ENCODE measurements around the gene ZFP57.
"Not testable (repeated sequence)": the region's sequence is repeated elsewhere in the genome, so short reads cannot be mapped to it uniquely, and the experiment has no call there.

The ZFP57 gene

DNA sequence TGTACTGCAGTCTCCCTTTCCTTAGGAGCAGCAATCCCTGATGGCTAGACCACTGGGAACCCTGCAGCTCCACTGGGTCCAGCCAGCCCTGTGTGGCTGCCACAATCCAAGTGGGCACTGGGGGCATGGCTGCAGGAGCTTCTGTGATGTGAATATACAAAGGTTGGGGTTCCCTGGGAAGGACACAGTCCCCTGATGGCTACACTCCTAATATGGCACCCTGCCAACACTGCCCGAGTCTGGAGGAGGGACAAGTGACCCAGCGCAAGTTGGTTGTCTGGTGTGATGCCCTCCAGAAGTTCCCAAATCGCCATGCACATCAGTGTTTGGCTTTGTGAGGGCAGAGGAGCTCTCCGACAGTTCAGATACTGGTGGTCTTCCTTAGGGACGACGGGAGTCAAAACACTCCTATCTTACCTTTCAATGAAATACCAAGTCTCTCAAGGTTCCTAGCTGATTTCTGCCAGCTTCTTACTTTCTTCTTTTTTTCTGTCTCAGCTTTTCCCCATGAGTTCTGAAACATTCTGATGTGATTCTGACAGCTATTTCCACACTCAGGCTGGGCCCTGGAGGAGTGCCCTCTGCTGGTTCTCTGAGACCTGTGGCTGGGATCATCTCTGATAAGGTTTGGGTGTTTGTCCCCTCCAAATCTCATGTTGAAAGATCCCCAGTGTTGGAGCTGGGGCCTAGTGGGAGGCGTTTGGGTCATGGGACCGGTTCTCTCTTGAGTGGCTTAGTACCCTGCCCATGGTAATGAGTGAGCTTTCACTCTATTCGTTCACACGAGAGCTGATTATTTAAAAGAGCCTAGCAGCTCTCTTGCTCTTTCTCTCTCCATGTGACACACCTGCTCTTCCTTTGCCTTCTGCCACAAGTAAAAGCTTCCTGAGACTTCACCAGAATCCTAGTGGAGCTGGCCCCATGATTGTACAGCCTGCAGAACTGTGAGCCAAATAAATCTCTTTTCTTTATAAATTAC lies 15.5 kb upstream of the ZFP57 start:
- FAIRE-seq: no peak

DNA sequence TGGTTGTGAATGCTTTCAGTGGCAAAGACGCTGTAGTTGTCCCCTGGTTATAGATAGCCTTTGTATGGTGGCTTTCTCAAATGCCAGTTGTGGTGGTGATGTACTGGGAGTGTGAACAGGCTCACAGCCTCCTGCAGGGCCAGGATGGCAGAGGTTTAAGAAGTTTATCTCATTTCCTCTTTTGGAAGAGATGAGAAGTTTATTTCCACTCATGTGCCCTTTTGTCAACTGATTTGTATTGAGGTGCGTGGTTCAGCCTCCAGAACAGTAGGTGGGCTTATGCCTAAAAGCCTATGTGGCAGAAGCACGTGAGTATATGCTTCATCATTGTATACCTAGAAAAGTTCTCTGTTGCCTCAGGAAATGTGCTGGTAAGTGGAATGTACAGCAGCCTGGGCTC lies 13.7 kb upstream of the ZFP57 start:
- FAIRE-seq: no peak

DNA sequence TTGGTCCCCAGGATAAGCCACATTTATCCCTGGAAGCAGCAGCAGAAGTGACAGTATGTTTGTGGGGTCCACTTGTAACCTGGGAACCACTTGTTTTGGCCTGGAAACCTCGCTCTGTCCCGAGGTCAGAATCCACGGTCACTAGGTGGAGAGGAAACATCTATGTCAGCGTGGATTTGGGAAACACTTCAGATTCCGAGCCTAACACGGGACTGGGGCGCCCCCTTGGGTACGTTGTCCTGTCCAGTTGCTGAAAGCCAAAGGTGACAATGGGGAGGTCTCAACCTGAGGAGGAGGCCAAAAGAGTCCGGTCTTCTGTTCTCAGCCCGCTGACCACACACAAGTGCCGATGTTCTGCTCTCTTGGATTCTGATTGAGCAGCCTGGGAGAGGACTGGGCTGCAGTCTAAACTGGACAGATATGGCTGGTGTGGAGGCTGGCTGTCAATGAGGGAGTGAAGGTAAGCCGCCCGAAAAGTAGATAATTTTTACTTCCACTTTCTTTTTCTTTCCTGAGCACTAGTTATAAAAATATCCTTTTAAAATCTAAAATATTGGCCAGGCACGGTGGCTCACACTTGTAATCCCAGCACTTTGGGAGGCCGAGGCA lies 4.9 kb upstream of the ZFP57 start:
- FAIRE-seq: no peak

DNA sequence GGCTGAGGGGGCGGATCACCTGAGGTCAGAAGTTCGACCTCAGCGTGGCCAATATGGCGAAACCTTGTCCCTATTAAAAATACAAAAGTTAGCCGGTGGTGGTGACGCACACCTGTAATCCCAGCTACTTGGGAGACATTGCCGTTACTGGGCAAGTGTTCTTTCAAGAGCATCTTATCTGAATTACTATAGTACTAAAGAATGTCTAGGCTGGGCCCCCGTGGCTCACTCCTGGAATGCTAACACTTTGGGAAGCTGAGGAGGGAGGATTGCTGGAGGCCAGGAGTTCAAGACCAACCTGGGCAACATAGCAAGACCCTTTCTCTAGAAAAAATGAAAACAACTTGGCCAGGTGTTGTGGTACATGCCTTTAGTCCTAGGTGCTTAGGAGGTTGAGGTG lies 859 bp upstream of the ZFP57 start:
- no peak for FAIRE-seq

DNA sequence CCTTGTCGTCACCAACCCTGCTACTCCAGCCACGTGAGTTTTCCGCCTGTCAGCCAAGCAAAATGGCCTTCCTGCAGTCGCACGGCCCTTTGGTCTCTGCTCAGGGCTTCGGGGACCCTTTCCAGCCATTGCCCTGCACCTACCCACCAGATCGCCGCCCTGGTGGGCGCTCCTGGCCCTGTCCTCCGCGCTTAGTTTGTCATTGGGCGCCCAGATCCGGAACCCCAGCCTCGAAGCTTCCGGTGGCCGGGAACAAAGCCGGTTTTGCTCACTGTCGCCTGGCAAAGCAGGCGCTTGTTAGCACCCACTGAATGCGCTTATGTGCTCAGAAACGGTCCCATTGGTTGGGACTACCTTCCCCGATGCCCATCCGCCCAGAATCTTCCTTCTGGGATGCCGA lies 536 bp downstream of the ZFP57 start:
- FAIRE-seq: no peak

DNA sequence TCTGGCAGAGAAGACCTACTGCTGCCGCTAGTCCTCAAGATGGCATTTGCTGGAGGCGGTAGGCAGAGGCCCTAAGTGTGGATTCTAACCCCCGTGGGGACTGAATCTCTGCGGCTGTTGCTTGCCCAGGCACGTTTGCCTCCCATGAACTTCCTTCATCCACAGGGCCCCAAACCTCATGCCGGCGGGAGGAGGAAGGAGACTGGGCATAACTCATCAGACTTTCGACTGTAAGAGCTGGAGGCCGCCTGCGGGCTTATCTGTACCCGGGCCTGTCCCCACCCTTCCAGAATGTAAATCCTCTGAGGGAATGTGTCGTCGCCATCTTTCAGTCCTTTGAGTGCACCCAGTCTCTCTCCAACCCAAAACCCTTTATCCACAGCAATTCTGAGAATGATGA lies 990 bp downstream of the ZFP57 start:
- FAIRE-seq: no peak

DNA sequence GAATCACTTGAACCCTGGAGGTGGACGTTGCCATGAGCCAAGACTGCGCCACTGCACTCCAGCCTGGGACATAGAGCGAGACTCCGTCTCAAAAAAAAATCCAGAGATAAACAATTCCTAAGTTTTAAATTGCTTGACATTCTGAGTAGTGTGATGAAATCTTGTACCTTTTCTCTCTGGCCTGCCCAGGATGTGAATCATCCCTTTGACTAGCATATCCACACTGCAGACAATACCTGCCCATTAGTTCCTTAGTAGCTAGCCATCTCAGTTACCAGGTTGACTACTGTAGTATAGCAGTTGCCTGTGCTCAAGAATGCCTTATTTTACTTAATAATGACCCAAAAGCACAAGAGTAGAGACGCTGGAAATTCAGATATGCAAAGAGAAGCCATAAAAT lies 2.8 kb downstream of the ZFP57 start:
- FAIRE-seq: no peak

DNA sequence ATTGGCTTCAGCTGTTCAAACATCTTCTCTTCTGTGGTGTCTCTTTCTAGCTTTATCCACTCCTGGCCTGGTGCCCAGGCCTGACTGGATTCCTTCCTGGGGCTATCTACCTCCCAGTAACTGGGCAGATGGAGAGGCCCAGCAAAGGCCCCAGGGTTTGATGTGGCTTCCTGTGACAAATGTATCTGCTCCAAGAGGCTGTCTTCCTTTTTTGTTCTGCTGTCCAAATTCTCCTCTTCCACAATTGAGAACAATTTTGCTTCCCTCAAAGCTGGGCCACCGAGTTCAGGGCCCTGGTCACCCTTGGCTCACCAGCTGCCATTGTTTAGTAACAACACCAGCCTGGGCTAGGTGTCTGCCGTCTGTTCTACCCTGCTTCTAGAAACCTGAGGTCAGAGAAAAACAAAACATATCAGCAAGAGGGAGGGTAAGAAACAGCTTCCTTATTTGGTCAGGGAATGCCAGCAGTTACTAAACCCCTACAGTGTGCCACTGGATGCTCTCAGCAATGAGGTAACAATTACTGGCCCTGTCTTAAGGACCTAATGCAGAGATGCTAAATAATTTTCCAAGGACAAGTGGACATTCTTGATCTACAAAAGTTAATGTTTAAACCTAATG lies 3.9 kb downstream of the ZFP57 start:
- FAIRE-seq: no peak

DNA sequence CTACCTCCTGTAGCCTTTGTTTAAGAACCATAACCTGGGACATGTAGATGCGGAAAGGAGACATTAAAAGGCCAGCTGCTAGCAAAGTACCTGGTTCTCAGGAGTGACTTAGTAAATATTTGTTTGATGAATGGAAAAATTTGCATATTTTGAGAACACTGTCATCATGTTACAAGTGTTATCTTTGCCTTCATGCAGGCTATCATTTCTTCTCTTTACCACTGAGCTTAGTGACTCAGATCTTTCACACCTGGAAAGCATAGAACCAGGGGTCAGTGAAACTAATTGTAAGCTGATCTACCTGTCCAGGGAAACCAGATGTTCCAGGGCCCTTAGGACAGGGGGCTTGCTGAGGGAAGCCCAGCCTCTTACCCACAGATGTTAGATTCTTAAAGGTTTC lies 5.4 kb downstream of the ZFP57 start:
- FAIRE-seq: no peak

DNA sequence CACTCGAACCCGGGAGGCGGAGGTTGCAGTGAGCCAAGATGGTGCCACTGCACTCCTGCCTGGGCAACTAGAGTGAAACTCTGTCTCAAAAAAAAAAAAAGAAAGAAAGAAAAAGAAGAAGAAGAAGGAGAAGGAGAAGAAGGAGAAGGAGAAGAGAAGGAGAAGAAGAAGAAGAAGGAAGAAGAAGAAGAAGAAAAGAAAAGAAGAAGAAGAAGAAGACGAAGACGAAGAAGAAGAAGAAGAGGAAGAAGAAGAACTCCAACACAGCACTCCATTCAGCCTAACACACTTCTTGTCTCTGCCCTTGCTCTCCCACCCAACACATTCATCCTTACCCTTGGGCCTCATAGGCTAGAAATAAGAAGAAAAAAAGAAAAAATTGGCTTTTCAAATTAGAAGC lies 6.9 kb downstream of the ZFP57 start:
- no peak for FAIRE-seq

DNA sequence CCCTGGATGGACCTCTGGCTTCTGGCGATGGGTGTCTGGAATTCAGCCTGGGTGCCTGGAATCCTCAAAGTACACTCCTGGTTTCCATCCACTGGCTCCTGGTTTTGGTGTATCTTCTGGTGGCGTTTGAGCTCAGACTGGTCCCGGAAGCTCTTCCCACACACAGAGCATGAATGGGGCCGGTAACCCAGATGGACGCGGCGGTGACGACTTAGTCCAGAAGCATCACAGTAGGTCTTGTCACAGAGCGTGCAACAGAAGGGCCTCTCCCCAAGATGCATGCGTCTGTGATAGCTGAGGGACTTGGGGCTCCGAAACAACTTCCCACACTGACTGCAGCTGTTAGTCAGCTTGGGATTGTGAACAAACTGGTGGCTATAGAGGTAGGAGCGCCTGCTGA lies 7.8 kb downstream of the ZFP57 start:
- FAIRE-seq: no peak

DNA sequence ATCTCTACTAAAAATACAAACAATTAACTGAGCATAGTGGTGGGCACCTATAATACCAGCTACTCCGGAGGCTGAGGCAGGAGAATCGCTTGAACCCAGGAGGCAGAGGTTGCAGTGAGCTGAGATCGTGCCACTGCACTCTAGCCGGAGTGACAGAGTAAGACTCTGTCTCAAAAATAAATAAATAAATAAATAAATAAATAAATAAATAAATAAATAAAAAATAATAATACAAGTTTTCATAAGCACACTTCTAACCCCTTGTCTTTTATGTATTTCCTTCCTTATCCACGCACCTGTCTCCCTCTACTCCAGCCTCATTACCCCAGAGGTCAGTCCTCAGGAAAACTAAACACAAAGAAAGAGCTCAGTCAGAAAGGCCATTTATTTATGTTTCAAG lies 8.8 kb downstream of the ZFP57 start:
- not testable (repeated sequence) for FAIRE-seq

DNA sequence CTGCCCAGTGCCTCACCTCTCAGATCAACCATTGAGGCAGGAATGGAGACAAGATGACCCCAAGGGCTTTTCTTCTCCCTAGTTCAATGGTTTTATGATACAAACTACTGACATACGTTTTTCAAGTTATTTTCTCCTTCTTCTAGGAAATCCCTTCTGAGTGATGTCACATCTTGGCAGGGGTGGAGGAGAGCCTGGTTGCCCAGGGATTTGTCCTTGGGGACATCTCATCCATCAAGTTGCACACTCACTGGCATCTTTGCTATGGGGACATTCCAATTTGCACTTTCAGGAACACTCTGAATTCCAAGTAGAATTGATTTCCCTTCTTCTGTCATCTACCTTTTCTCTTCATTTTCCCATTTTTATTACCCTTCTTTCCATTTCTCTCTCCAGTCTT lies 9.9 kb downstream of the ZFP57 start:
- no peak for FAIRE-seq

DNA sequence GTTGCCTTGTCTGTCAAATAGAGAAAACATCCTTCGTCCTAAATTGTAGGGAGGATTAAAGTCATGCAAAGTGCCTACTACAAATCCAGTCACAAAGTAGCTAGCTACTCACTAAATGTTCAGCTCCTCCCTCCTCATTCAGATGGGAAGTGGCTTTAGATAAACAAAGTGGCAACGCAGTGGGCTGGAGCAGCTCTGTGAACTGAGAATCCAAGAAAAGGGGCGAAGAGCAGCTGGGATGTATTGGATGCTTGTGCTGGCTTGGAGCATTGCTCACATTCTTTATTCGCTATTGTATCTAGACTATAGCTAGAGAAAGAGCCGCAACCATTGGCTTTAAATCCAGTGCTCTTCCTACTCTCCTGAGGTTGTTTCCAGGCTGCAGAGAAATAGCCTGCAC lies 13.8 kb downstream of the ZFP57 start:
- FAIRE-seq: no peak

DNA sequence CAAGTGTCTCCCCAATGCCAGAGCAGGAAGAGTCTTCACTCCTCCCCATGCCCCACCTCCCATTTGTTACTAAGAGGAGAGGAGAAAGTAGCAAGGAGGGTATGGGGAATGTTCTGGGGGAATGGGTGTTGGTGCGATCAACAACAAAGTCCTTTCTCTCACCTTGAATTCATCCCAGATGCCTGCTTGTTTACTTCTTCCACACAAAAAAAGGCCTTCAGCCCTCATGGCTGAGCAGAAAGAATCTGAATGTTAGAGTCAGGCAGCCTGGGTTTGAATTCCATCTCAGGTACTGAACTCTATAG lies 14.2 kb downstream of the ZFP57 start:
- FAIRE-seq: no peak

DNA sequence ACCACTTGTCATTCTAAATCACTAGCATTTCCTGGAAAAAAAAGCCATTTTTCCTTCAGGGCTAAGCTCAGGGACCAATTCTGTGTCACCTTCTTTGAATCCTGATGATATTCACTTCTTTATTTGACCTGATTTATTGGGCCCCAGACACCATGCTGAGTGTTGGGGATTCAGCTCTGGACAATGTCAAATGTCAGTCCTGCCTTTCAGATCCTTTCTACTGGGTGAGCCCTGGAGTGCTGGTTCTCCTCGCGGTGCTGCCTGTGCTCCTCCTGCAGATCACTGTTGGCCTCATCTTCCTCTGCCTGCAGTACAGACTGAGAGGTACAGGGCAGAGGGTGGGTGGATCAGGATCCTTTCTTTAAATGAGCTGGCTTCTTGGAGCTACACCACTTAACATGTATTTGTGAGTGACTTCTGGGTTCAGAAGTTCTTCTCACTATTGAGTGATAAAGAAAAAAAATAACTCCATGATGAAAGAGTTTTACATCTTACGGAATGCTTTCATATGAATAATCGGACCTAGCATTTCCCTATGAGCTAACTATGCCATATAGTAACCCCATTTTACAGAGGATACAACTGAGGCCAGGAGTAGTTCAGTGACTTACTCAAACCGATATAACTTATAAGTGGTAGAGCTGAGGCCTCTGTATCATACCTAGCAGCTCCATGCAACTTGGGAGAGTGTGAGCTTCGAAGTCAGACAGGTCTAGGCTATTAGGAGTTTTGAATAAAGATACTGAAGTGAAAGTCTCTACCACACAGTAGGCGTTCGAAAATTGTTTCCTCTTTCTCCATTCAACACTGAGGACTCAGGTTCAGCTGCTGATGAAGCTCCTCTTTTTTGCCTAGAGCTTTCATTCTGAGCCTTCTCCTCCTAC lies 14.8 kb downstream of the ZFP57 start:
- no peak for FAIRE-seq

DNA sequence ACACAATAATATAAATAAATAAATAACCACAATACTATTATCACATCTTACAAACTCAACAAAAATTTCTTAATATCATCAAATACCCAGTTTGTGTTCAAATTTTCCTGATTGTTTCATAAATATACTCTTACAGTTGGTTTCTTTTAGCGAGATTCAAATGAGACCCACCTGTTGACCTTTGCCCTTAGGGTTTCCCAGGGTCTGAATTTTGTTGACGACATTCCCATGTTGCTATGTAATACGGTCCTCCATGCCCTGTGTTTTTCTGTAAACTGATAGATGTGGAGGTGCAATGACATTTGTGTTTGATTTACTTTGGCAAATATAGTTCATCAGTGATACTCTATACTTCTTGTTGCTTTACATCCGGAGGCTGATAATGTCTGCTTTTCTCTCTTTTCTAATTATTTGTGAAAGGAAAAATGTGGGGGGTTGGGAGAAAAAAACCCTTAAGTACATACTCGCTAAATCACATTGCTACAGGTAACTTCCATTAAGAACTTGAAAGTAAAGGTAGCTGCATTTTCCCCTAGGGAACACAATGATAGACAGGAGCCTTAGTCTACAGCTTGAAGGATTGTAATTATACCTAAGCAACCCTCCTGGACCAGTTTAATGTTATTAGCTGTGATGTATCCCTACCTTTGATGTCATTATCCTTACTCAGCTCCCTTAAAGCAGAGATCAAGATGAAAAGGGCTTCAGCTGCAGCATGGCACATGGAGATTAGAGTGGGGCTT lies 17.5 kb downstream of the ZFP57 start:
- no peak for FAIRE-seq

DNA sequence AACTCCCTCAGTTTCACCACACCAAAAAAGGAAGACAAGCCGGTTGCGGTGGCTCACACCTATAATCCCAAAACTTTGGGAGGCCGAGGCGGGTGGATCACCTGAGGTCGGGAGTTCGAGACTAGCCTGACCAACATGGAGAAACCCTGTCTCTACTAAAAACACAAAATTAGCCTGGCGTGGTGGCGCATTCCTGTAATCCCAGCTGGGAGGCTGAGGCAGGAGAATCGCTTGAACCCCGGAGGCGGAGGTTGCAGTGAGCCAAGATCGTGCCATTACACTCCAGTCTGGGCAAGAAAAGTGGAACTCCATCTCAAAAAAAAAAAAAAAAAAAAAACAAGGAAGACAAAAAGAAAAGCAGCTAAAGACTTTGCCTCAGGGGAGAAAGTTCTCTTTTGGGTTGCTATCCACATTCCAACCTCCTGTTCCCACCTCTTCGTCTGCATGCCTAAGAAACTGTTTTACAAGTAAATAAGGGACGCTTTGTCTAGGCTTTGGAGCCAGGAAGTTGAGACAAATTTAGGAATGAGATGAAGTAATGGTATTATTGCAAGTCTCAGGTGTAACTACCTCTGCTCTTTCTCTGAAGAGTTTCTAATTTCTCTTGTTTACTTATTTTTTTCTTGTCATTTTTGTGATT lies 19.3 kb downstream of the ZFP57 start:
- not testable (repeated sequence) for FAIRE-seq

DNA sequence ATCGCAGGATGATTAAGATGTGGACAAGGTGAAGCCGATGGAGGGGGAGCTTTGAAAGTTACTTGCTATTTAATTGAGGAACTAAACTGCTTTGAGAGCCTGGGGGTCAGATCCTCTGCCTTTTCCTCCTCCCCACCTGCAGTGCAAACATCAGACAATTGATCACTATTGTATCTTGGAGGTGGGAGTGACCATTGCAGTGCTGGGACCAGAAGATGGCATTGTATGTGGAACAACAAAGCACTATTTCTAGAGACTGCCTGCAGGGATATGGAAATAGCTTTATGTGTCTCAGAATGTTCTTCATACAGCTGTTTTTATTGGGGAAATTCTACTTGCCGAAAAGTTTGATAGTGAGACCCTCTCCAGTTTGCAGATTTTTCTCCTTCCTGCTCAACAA lies 19.9 kb downstream of the ZFP57 start:
- FAIRE-seq: no peak

DNA sequence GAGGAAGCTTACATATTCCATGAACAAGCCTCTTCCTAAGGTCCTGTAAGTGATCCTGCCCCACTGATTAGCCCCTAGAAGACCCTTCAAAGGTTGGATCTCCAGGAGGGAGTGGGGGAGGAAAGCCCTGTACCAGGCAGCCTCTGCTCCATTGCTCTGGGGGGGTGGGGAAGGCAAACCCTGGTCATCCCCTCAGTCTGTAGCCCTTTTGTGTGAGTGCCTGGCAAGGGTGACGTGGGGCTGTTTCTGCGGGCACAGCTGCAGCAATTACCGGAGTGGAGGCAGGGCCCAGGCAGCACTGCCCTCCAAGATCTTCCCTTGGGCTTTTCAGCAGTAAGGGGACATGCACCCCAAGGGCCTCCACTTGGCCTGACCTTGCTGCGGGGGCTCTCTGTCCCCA lies 24.2 kb downstream of the ZFP57 start, which contains the start of gene MOG:
MOG (plus strand) TSS at position 295 of the 400 bp plus-strand sequence. CDS start 118 bp downstream, outside the sequence.
- no peak for FAIRE-seq

DNA sequence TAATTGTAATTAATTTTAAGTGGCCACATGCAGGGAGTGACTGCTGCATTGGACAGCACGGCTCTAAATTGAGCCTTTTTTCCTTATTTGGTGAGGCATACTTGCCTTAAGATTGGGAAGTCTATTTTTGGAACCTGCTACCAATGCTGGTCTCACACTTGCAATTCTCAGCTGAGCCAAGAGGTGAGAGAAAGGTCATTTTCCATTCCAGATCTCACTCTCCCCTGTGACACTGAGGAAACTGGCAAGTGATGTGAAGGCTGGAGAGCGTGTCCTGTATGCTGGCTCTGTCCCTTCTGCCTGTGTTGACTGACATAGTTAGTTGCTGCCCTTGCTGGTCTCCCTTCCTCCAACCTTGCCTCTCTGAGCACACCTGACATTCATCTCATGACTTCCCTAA lies 24.8 kb downstream of the ZFP57 start:
- no peak for FAIRE-seq

DNA sequence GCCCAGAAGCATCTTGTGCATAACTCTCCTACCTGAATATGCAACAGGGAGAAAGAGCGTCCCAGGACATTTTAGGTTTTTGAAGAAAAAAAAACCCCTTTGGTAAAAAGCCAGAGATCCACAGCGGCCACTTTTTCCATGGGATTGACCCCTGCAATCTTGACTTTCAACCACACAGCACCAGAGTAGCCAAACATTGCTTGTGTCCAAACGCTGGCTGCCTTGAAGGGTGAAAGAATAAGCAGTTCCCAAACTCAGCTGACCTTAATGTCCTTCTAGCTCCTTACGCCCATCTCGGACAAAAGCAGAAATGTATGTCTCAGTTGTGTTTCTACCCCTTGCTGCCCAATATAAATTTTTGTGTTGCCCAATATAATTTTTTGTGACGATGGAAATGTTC lies 25.3 kb downstream of the ZFP57 start:
- no peak for FAIRE-seq

All from colon (tissue), 2 donors.